Vagina (tissue), 2 donors: Measurements from ENCODE around the gene WNT7A. TPM values are rescaled to one million over a fixed set of nuclear protein-coding genes. Genes with fewer than 3 reads are reported as not detected.

ENCODE experiments used
- DNase-seq, 2 donors: peaks; one replicate each; pipeline ENCODE4 v3.0.0-alpha.2; 2017; ENCODE audit errors: extremely low spot score in 2 of 2
- H3K27ac ChIP-seq: fragments of 200-600 bp; sonication (generic); one replicate; pipeline ENCODE4 v1.5.1; 2019
- H3K27me3 ChIP-seq: fragments of 200-600 bp; sonication (generic); one replicate; pipeline ENCODE4 v1.5.1; 2019
- H3K36me3 ChIP-seq, 2 donors: fragments of 200-600 bp; sonication (generic); one replicate each; pipeline ENCODE4 v1.5.1; 2017 to 2019
- H3K4me1 ChIP-seq: fragments of 200-600 bp; sonication (generic); one replicate; pipeline ENCODE4 v1.5.1; 2019
- H3K4me3 ChIP-seq, 2 donors: fragments of 200-600 bp; sonication (generic); 1 replicate in 1 of 2; 2 replicates in 1 of 2; pipeline ENCODE4 v1.5.1; 2016 to 2019
- H3K9me3 ChIP-seq: fragments of 200-600 bp; sonication (generic); one replicate; pipeline ENCODE4 v1.5.1; 2019
- POLR2A ChIP-seq, 2 donors: fragments of 450-650 bp; IDR thresholded peaks; one replicate each; pipeline ENCODE4 v1.6.1; 2017; ENCODE audit warnings: antibody characterized with exemption in 2 of 2, mild to moderate bottlenecking in 2 of 2, moderate library complexity in 2 of 2
- POLR2AphosphoS5 ChIP-seq, 2 donors: sonication (generic); formaldehyde crosslinking; IDR thresholded peaks; one replicate each; pipeline ENCODE4 v1.9.0; 2017; ENCODE audit warnings: antibody characterized with exemption in 2 of 2, mild to moderate bottlenecking in 2 of 2, low read depth in 1 of 2; ENCODE audit not compliant: insufficient read depth in 1 of 2
- intact Hi-C: fragments of 100-400 bp; cut with DNase I; formaldehyde crosslinking; loops from one replicate; pipeline ENCODE4 v1.15.1; 2023
- total RNA-seq: library from RNA; depleted of rRNA; stranded (reverse); fragments of >200 nt; gene quantifications from one replicate; pipeline ENCODE4 v1.2.3, GENCODE V29; 2016
- TF ChIP-seq, protein P1 (sequence below), 3 experiments: fragments of 450-650 bp in 2 of 3; fragments of 200-600 bp in 1 of 3; sonication (generic) in 1 of 3; IDR thresholded peaks; one replicate each; pipeline ENCODE4 v1.5.1; 2017 to 2019; ENCODE audit warnings: antibody characterized with exemption in 3 of 3, mild to moderate bottlenecking in 2 of 3, moderate library complexity in 2 of 3

The WNT7A gene
- total RNA-seq, 1 donor from 2014 or later, result not detected

DNA sequence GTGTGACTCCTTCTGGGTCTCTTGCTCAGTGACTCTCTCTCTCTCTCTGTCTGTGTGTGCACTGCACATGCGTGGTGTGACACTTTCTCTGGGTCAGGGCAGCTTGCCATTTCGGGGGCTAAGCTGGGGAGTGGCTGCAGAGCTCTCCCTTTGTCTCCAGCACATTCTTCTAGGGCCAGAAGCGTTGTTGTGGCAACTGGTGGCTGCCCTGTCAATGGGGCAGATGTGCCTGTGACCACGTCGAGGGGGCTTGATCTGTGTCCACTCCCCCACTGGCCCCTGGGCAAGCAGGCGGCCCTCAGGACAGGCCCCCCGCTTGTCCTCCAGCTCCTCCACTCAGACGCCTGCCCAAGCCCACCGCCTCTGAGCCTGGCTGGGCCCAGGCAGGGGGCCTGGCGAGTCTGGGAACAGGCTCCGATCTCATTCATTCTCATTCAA lies 67.8 kb downstream of the WNT7A start:
- intact Hi-C loops, result no loop called here
- Histone ChIP-seq H3K27me3 (no peaks in the 10 kb centered on the region), H3K4me3 (no peak overlapping the region), H3K9me3 (peaks cover 22% of the 10 kb centered on the region), H3K27ac (no peak overlapping the region), H3K36me3 (no peaks in the 10 kb centered on the region), H3K4me1 (no peaks in the 10 kb centered on the region)
- no peak for DNase-seq
- TF ChIP-seq, protein P1, sequence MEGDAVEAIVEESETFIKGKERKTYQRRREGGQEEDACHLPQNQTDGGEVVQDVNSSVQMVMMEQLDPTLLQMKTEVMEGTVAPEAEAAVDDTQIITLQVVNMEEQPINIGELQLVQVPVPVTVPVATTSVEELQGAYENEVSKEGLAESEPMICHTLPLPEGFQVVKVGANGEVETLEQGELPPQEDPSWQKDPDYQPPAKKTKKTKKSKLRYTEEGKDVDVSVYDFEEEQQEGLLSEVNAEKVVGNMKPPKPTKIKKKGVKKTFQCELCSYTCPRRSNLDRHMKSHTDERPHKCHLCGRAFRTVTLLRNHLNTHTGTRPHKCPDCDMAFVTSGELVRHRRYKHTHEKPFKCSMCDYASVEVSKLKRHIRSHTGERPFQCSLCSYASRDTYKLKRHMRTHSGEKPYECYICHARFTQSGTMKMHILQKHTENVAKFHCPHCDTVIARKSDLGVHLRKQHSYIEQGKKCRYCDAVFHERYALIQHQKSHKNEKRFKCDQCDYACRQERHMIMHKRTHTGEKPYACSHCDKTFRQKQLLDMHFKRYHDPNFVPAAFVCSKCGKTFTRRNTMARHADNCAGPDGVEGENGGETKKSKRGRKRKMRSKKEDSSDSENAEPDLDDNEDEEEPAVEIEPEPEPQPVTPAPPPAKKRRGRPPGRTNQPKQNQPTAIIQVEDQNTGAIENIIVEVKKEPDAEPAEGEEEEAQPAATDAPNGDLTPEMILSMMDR (IDR thresholded peaks at IDR 0.05), result no peak
- no peak for TF ChIP-seq POLR2A (IDR thresholded peaks at IDR 0.05)
- no peak for TF ChIP-seq POLR2AphosphoS5 (IDR thresholded peaks at IDR 0.05; ENCODE audit: insufficient read depth in 1 of 2, low read depth in 1 of 2)

DNA sequence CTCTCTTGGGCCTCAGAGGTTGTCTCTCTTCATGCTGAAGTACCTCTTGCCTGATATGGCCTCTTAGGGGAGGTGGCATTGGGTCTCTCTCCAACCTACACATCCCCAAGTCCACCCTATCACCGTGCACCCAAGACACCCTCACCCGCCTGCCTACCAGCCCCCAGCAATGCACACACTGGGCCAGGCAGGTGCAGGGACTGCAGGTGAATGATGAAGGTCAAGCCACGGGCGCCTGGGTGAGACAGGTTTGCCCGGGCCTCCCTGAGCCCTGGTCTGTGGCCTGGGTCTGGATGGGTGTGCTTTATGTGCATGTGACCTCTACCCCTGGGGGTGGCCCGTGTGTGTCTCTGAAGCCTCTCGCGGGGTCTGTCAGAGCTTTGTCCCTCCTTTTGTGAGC lies 68.3 kb downstream of the WNT7A start:
- Histone ChIP-seq H3K36me3 (no peaks in the 10 kb centered on the region), H3K4me1 (no peaks in the 10 kb centered on the region), H3K9me3 (peaks cover 22% of the 10 kb centered on the region), H3K4me3 (no peak overlapping the region), H3K27ac (no peak overlapping the region), H3K27me3 (no peaks in the 10 kb centered on the region)
- intact Hi-C loops, result no loop called here
- no peak for DNase-seq
- TF ChIP-seq, protein P1 (IDR thresholded peaks at IDR 0.05), result no peak
- no peak for TF ChIP-seq POLR2AphosphoS5 (IDR thresholded peaks at IDR 0.05; ENCODE audit: insufficient read depth in 1 of 2, low read depth in 1 of 2)
- no peak for TF ChIP-seq POLR2A (IDR thresholded peaks at IDR 0.05)

DNA sequence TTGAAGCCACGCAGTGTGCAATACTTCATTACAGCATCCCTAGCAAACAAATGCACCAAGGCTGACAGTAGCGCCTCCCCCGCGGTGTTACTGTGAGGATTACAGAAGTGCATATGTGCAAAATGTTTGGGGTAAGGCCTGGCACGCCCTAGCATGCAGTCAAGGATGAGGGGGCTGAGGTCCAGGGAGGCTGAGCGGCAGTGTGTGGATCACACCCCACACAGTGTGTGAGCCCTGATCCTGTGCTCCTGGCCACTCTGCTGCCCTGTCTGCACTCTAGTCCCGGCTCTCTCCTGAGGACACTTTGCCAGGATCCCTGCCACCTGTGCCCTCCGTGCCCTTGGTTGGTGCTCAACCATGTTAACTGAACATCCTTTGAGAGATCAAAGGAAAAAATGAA lies 71.3 kb downstream of the WNT7A start:
- TF ChIP-seq POLR2A (IDR thresholded peaks at IDR 0.05), result no peak
- no peak for TF ChIP-seq POLR2AphosphoS5 (IDR thresholded peaks at IDR 0.05; ENCODE audit: insufficient read depth in 1 of 2, low read depth in 1 of 2)
- TF ChIP-seq, protein P1 (IDR thresholded peaks at IDR 0.05), result no peak
- intact Hi-C loops, result no loop called here
- H3K36me3 ChIP-seq, result no peaks in the 10 kb centered on the region
- no peaks in the 10 kb centered on the region for H3K4me1 ChIP-seq
- H3K27me3 ChIP-seq, result no peaks in the 10 kb centered on the region
- H3K27ac ChIP-seq, result no peak overlapping the region
- DNase-seq, result no peak
- no peak overlapping the region for H3K4me3 ChIP-seq
- H3K9me3 ChIP-seq, result no peaks in the 10 kb centered on the region

DNA sequence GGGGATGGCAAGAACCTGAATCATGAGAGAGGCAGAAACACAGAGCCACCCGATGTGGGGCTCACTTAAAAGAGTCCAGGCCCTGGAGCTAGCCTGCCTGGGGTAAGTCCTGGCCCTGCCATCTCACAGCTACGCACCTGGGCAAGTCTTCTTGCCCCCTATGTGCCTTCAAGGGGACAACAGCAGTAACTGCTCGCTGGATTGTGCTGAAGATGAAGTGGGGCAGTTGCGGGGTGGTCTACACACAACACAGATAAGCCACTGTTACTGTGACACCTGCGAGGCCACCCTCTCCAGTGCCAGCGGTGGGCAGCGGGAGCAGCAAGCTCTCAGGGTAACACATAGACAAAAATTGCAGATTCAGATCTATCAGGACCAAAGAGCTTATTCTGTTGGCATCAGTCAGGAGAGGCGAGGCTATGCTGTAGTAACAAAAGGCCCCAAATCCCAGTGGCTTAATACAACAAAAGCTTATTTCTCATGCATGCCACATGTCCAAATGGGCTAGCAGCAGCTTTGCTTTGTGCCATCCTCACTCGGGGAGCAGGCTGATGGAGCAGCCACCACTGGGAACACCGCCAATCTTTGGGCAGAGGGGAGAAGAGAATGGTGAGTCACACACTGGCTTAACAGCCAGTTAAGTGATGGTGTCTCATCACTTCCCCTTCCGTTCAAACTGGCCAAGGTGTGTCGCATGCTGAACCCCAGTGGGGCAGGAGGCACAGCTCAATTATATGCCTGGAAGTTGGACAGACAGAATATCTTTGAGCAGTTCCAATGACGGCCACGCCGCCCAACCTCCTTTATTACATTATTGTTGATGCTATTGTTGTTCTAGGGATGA lies 78.3 kb downstream of the WNT7A start:
- no peak overlapping the region for H3K4me3 ChIP-seq
- DNase-seq, result no peak
- intact Hi-C loops, result no loop called here
- H3K36me3 ChIP-seq, result no peaks in the 10 kb centered on the region
- H3K9me3 ChIP-seq, result no peaks in the 10 kb centered on the region
- H3K27me3 ChIP-seq, result no peaks in the 10 kb centered on the region
- no peak for TF ChIP-seq POLR2A (IDR thresholded peaks at IDR 0.05)
- TF ChIP-seq, protein P1 (IDR thresholded peaks at IDR 0.05), result no peak
- no peak for TF ChIP-seq POLR2AphosphoS5 (IDR thresholded peaks at IDR 0.05; ENCODE audit: insufficient read depth in 1 of 2, low read depth in 1 of 2)
- H3K27ac ChIP-seq, result no peak overlapping the region
- H3K4me1 ChIP-seq, result no peaks in the 10 kb centered on the region

DNA sequence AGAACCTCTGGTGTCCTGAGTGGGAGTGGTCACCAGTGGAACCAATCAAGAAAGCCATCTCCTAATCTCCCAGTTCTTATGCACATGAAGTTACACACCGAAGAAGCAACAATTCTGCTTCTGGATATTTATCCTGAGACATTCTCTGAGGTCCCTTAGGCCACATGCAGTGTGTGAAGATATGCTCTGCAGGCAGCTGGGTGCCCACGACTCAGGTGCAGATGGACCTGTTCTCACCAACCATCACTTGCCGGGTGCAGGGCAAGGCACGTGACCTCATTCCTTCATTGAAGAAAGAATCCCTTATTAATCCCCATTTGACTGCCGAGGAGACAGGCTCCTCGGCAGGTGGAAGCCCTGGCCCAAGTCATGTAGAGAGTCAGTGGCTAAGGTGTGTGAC lies 79.8 kb downstream of the WNT7A start:
- Histone ChIP-seq H3K27ac (no peak overlapping the region), H3K9me3 (no peaks in the 10 kb centered on the region), H3K27me3 (no peaks in the 10 kb centered on the region), H3K4me1 (no peaks in the 10 kb centered on the region), H3K36me3 (no peaks in the 10 kb centered on the region), H3K4me3 (no peak overlapping the region)
- intact Hi-C loops, result no loop called here
- TF ChIP-seq POLR2AphosphoS5 (IDR thresholded peaks at IDR 0.05; ENCODE audit: insufficient read depth in 1 of 2, low read depth in 1 of 2) (no peak), POLR2A (IDR thresholded peaks at IDR 0.05) (no peak)
- TF ChIP-seq, protein P1 (IDR thresholded peaks at IDR 0.05), result no peak
- DNase-seq, result no peak
